CD14-positive monocyte (primary cell): ENCODE data around the gene GABRR2. TPM values are rescaled to one million over a fixed set of nuclear protein-coding genes. Genes with fewer than 3 reads are reported as not detected.
A peak's percentile ranks its signal among the peaks of the same experiment; 100 is the strongest.

Experiments used
- DNase-seq, 3 donors: peaks; one replicate each; pipeline ENCODE4 v3.0.0-alpha.2; 2011 to 2022
- H2AFZ ChIP-seq: 2 replicates; pipeline ENCODE4 v1.6.0; 2012; ENCODE audit warnings: mild to moderate bottlenecking, low read depth, low read length, inconsistent platforms; ENCODE audit not compliant: insufficient read depth, poor library complexity, severe bottlenecking
- H3K27ac ChIP-seq, 2 donors: 1 replicate in 1 of 2; 2 replicates in 1 of 2; pipeline ENCODE4 v1.5.1; 2012 to 2013; ENCODE audit warnings: low read length in 2 of 2, control low read depth in 1 of 2, inconsistent platforms in 1 of 2, low read depth in 1 of 2, mild to moderate bottlenecking in 1 of 2
- H3K27me3 ChIP-seq, 2 donors: one replicate each; pipeline versions ENCODE4 v1.6.0 to v1.6.1; 2011 to 2013; ENCODE audit warnings: low read length in 2 of 2; ENCODE audit not compliant: control insufficient read depth in 2 of 2, insufficient read depth in 2 of 2
- H3K36me3 ChIP-seq, 2 donors: replicated peaks in 1 of 2; 1 replicate in 1 of 2; 2 replicates in 1 of 2; pipeline versions ENCODE4 v1.5.1 to v1.6.1; 2012 to 2013; ENCODE audit warnings: low read length in 2 of 2, control low read depth in 1 of 2, inconsistent platforms in 1 of 2, mild to moderate bottlenecking in 1 of 2; ENCODE audit not compliant: insufficient read depth in 2 of 2, control insufficient read depth in 1 of 2
- H3K4me1 ChIP-seq, 2 donors: 1 replicate in 1 of 2; 2 replicates in 1 of 2; pipeline versions ENCODE4 v1.5.1 to v1.6.1; 2012 to 2013; ENCODE audit warnings: low read length in 2 of 2, control low read depth in 1 of 2, inconsistent platforms in 1 of 2, mild to moderate bottlenecking in 1 of 2, moderate library complexity in 1 of 2; ENCODE audit not compliant: insufficient read depth in 2 of 2, control insufficient read depth in 1 of 2
- H3K4me2 ChIP-seq: replicated peaks from 2 replicates; pipeline ENCODE3; 2012; ENCODE audit warnings: low read length, moderate library complexity, mild to moderate bottlenecking; ENCODE audit not compliant: poor library complexity, severe bottlenecking; ENCODE audit errors: extremely low read depth
- H3K4me3 ChIP-seq, 3 experiments: fragments of 200-600 bp in 1 of 3; sonication (generic) in 1 of 3; replicated peaks in 1 of 3; 1 replicate in 2 of 3; 2 replicates in 1 of 3; pipeline ENCODE4 v1.5.1; 2011 to 2013; ENCODE audit warnings: low read length in 3 of 3, mild to moderate bottlenecking in 3 of 3, control low read depth in 2 of 3, low read depth in 2 of 3, inconsistent platforms in 1 of 3, moderate library complexity in 1 of 3
- H3K79me2 ChIP-seq: 2 replicates; pipeline ENCODE4 v1.6.0; 2012; ENCODE audit warnings: mild to moderate bottlenecking, control low read depth, inconsistent platforms, low read length, moderate library complexity; ENCODE audit not compliant: insufficient read depth
- H3K9ac ChIP-seq: 2 replicates; pipeline ENCODE4 v1.6.0; 2017; ENCODE audit warnings: low read length, mild to moderate bottlenecking; ENCODE audit not compliant: insufficient read depth, poor library complexity, severe bottlenecking
- H3K9me3 ChIP-seq, 2 donors: replicated peaks in 1 of 2; 1 replicate in 1 of 2; 2 replicates in 1 of 2; pipeline versions ENCODE4 v1.5.1 to v1.6.1; 2012 to 2013; ENCODE audit warnings: low read length in 2 of 2, control low read depth in 1 of 2; ENCODE audit not compliant: control insufficient read depth in 1 of 2, insufficient read depth in 1 of 2
- H4K20me1 ChIP-seq: 2 replicates; pipeline ENCODE4 v1.6.0; 2012; ENCODE audit warnings: mild to moderate bottlenecking, low read length, control low read depth, moderate library complexity; ENCODE audit not compliant: insufficient read depth
- H3K27ac Mint-ChIP-seq, 7 donors: one replicate each; pipeline ENCODE4 v1.8.0; 2020; ENCODE audit warnings: mild to moderate bottlenecking in 7 of 7, mixed read lengths in 7 of 7, moderate library complexity in 6 of 7, inconsistent platforms in 2 of 7
- H3K27me3 Mint-ChIP-seq, 3 donors: one replicate each; pipeline ENCODE4 v1.8.0; 2021 to 2022; ENCODE audit warnings: low read depth in 3 of 3, mild to moderate bottlenecking in 3 of 3, mixed read lengths in 3 of 3, moderate library complexity in 3 of 3, inconsistent platforms in 1 of 3
- H3K36me3 Mint-ChIP-seq, 2 donors: one replicate each; pipeline ENCODE4 v1.8.0; 2020; ENCODE audit warnings: mixed read lengths in 2 of 2, inconsistent platforms in 1 of 2, mild to moderate bottlenecking in 1 of 2
- H3K4me1 Mint-ChIP-seq: one replicate; pipeline ENCODE4 v1.8.0; 2020; ENCODE audit warnings: mild to moderate bottlenecking, mixed read lengths
- H3K4me3 Mint-ChIP-seq, 2 donors: one replicate each; pipeline ENCODE4 v1.8.0; 2020; ENCODE audit warnings: mild to moderate bottlenecking in 2 of 2, mixed read lengths in 2 of 2, moderate library complexity in 1 of 2
- H3K9me3 Mint-ChIP-seq, 7 donors: one replicate each; pipeline ENCODE4 v1.8.0; 2020 to 2022; ENCODE audit warnings: mixed read lengths in 7 of 7, mild to moderate bottlenecking in 6 of 7, moderate library complexity in 6 of 7, inconsistent platforms in 2 of 7
- WGBS: methylation state at CpG from one replicate; pipeline ENCODE4 v1.1.5; 2013; ENCODE audit warnings: missing lambda C conversion rate; ENCODE audit not compliant: insufficient coverage; 5-methylcytosine and 5-hydroxymethylcytosine counted together
- intact Hi-C, 2 donors: fragments of 100-400 bp; cut with micrococcal nuclease; formaldehyde crosslinking; loops; one replicate each; pipeline versions ENCODE4 v1.15.0 to v1.15.1; 2023
- polyA plus RNA-seq, 3 donors: library from polyadenylated mRNA; depleted of rRNA in 1 of 3; unstranded in 2 of 3; stranded (reverse) in 1 of 3; fragments of 300-500 nt in 2 of 3; fragments of >200 nt in 1 of 3; fragmentation: Illumina TruSeq in 2 of 3; gene quantifications; 1 replicate in 2 of 3; 2 replicates in 1 of 3; pipeline ENCODE4 v1.2.3, GENCODE V29; 2012 to 2021
- TF ChIP-seq, protein P1 (sequence below): fragments of 200-600 bp; IDR thresholded peaks from one replicate; pipeline ENCODE4 v1.8.0; 2022; ENCODE audit warnings: antibody characterized with exemption, mild to moderate bottlenecking

Gene GABRR2
- polyA plus RNA-seq, 3 donors = 3.7 TPM; not detected in 2

DNA sequence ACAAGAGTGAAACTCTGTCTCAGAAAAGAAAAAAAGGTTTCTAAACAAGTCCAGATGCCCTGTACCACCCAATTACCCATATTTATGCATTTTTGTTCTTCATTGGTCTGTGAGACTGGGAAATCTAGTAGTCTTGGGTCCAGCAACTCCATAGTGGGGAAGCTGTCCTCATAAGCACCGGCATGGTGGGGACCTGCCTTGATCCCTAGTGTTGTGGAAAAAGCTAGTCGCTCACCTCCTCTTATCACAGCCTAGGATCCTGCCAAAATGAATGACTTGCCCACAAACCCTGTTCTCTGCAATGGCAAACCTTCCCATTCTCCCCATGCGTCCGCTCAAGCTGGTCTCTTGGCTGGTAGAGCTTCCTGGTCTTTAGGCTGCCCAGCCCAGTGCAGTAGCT, 59.7 kb downstream of the GABRR2 start:
- 100% methylated on average over 1 of the region's 4 CpGs for WGBS
- intact Hi-C loops = no loop called here
- no peaks in the 10 kb centered on the region for H3K79me2 ChIP-seq

DNA sequence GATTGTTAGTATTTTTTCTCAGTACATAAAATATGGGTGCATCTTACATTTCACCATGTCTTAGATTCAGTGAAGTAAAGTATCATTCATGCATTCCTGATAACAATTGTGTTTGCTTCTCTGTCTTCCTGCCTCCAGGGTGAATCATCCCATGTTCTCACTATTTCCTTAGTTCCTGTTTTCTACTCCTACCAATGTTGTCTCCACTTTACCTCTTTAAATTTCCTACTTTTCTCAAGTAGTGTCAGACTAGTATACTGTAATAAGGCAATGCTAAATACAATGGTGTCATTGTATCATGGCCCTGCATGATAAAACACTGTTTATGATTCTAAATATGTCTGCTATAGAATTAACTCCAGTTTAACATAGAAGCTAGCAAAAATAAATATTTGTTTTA, 60.5 kb downstream of the GABRR2 start:
- Mint-ChIP-seq H3K4me1 (peaks cover 9% of the 10 kb centered on the region), H3K4me3 (no peak overlapping the region), H3K9me3 (no peaks in the 10 kb centered on the region), H3K27ac (no peak overlapping the region), H3K27me3 (no peaks in the 10 kb centered on the region), H3K36me3 (no peaks in the 10 kb centered on the region)
- DNase-seq = peak in 2 of 3 donors; percentile 14 to 37
- H3K27me3 ChIP-seq = no peaks in the 10 kb centered on the region
- intact Hi-C loops = no loop called here
- H3K9me3 ChIP-seq = no peaks in the 10 kb centered on the region
- peaks cover 0 to 5% of the 10 kb centered on the region in 2 donors for H3K4me1 ChIP-seq
- no peaks in the 10 kb centered on the region for H4K20me1 ChIP-seq
- H3K36me3 ChIP-seq = no peaks in the 10 kb centered on the region
- H3K9ac ChIP-seq = no peak overlapping the region
- no peak overlapping the region for H3K4me2 ChIP-seq
- no peak overlapping the region for H3K27ac ChIP-seq
- TF ChIP-seq, protein P1, sequence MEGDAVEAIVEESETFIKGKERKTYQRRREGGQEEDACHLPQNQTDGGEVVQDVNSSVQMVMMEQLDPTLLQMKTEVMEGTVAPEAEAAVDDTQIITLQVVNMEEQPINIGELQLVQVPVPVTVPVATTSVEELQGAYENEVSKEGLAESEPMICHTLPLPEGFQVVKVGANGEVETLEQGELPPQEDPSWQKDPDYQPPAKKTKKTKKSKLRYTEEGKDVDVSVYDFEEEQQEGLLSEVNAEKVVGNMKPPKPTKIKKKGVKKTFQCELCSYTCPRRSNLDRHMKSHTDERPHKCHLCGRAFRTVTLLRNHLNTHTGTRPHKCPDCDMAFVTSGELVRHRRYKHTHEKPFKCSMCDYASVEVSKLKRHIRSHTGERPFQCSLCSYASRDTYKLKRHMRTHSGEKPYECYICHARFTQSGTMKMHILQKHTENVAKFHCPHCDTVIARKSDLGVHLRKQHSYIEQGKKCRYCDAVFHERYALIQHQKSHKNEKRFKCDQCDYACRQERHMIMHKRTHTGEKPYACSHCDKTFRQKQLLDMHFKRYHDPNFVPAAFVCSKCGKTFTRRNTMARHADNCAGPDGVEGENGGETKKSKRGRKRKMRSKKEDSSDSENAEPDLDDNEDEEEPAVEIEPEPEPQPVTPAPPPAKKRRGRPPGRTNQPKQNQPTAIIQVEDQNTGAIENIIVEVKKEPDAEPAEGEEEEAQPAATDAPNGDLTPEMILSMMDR = no peak
- H2AFZ ChIP-seq = no peak overlapping the region
- H3K4me3 ChIP-seq = no peak overlapping the region
- no peaks in the 10 kb centered on the region for H3K79me2 ChIP-seq

More for the DNA sequence above, 59.7 kb downstream of the GABRR2 start:
- Mint-ChIP-seq H3K9me3 (peaks cover 0 to 2% (median 0%) of the 10 kb centered on the region in 7 donors), H3K27me3 (no peaks in the 10 kb centered on the region), H3K27ac (no peak overlapping the region), H3K4me3 (no peak overlapping the region), H3K36me3 (no peaks in the 10 kb centered on the region), H3K4me1 (peaks cover 12% of the 10 kb centered on the region)
- no peak overlapping the region for H3K4me2 ChIP-seq
- no peaks in the 10 kb centered on the region for H3K9me3 ChIP-seq
- no peaks in the 10 kb centered on the region for H4K20me1 ChIP-seq
- H2AFZ ChIP-seq = no peak overlapping the region
- no peak for DNase-seq
- H3K4me1 ChIP-seq = peaks cover 2 to 7% of the 10 kb centered on the region in 2 donors
- TF ChIP-seq, protein P1 = no peak
- no peak overlapping the region for H3K27ac ChIP-seq
- H3K36me3 ChIP-seq = no peaks in the 10 kb centered on the region
- H3K9ac ChIP-seq = no peak overlapping the region
- no peaks in the 10 kb centered on the region for H3K27me3 ChIP-seq
- H3K4me3 ChIP-seq = no peak overlapping the region
